HCT116 (cell line): ENCODE results near the gene LMO7.

Experiments
- ATF3 ChIP-seq: IDR thresholded peaks from 2 replicates; pipeline ENCODE4 v1.6.1; 2012
- CBX3 ChIP-seq: IDR thresholded peaks from 2 replicates; pipeline ENCODE4 v1.6.1; 2012; ENCODE audit warnings: low read depth
- CTCF ChIP-seq, 3 experiments: fragments of 200-600 bp in 1 of 3; sonication (generic) in 1 of 3; IDR thresholded peaks in 2 of 3; conservative IDR thresholded peaks in 1 of 3; 2 replicates each; pipeline ENCODE4 v1.5.1; 2012 to 2017; ENCODE audit warnings: low read depth in 2 of 3, low read length in 2 of 3, antibody characterized with exemption in 1 of 3, borderline replicate concordance in 1 of 3, control low read depth in 1 of 3, mild to moderate bottlenecking in 1 of 3, mixed read lengths in 1 of 3, mixed run types in 1 of 3, moderate library complexity in 1 of 3; ENCODE audit not compliant: insufficient read depth in 1 of 3
- EZH2 ChIP-seq: fragments of 200-600 bp; sonication (generic); IDR thresholded peaks from 2 replicates; pipeline ENCODE4 v1.6.1; 2017; ENCODE audit warnings: antibody characterized with exemption, mixed run types
- EZH2phosphoT487 ChIP-seq: fragments of 200-600 bp; IDR thresholded peaks from 2 replicates; pipeline ENCODE4 v1.6.1; 2018; ENCODE audit warnings: antibody characterized with exemption, borderline replicate concordance
- JUND ChIP-seq: IDR thresholded peaks from 2 replicates; pipeline ENCODE4 v1.6.1; 2012
- POLR2A ChIP-seq: IDR thresholded peaks from 2 replicates; pipeline ENCODE4 v1.7.0; 2011; ENCODE audit warnings: borderline replicate concordance; ENCODE audit not compliant: insufficient read depth, insufficient read length; ENCODE audit errors: extremely low read depth
- POLR2AphosphoS5 ChIP-seq: IDR thresholded peaks from 2 replicates; pipeline ENCODE4 v1.6.1; 2011; ENCODE audit warnings: mild to moderate bottlenecking, low read depth, low read length, moderate library complexity
- RAD21 ChIP-seq: IDR thresholded peaks from 2 replicates; pipeline ENCODE4 v1.6.1; 2012; ENCODE audit warnings: low read depth, mild to moderate bottlenecking
- REST ChIP-seq: IDR thresholded peaks from 2 replicates; pipeline ENCODE4 v1.6.1; 2012; ENCODE audit warnings: low read depth
- SIN3A ChIP-seq: IDR thresholded peaks from 2 replicates; pipeline ENCODE4 v1.6.1; 2012; ENCODE audit warnings: low read depth
- TCF7L2 ChIP-seq: IDR thresholded peaks from 2 replicates; pipeline ENCODE4 v1.7.0; 2011; ENCODE audit warnings: borderline replicate concordance, inconsistent platforms; ENCODE audit not compliant: insufficient read depth, insufficient read length; ENCODE audit errors: extremely low read depth
- TF ChIP-seq, protein P1 (sequence below): IDR thresholded peaks from 2 replicates; pipeline ENCODE4 v1.6.1; 2012

- TF ChIP-seq RAD21 = no peak
- TF ChIP-seq CTCF (IDR thresholded peaks at IDR 0.05 in 2 of 3, conservative IDR thresholded peaks at IDR 0.05 in 1 of 3; ENCODE audit: borderline replicate concordance in 1 of 3, insufficient read depth in 1 of 3, low read depth in 2 of 3, low read length in 2 of 3) = no peak
- TF ChIP-seq ATF3 = no peak
- no peak for TF ChIP-seq EZH2
- no peak for TF ChIP-seq REST
- TF ChIP-seq, protein P1, sequence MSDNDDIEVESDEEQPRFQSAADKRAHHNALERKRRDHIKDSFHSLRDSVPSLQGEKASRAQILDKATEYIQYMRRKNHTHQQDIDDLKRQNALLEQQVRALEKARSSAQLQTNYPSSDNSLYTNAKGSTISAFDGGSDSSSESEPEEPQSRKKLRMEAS = no peak
- no peak for TF ChIP-seq POLR2AphosphoS5
- TF ChIP-seq JUND = no peak
- TF ChIP-seq EZH2phosphoT487 = no peak
- no peak for TF ChIP-seq POLR2A
- TF ChIP-seq CBX3 = no peak
- no peak for TF ChIP-seq SIN3A
- TF ChIP-seq TCF7L2 = no peak
Observed at GRCh38 chr13:75881109-75881775, 245.1 kb downstream of the LMO7 start.
